HG03159 (cell line): ENCODE measurements around the gene PTGR3.
A peak's percentile ranks its signal among the peaks of the same experiment; 100 is the strongest.
"Not testable (repeated sequence)": the region's sequence is repeated elsewhere in the genome, so short reads cannot be mapped to it uniquely, and the experiment has no call there.

ENCODE experiments used
- ATAC-seq: cut with Tn5 transposase; IDR thresholded peaks from one replicate; pipeline ENCODE4 v1.9.1; 2021; ENCODE audit warnings: mild to moderate bottlenecking, moderate library complexity; ENCODE audit not compliant: unreplicated experiment

Gene PTGR3

GRCh38 chr18:75203416-75204268 is 5.3 kb downstream of the PTGR3 start:
- ATAC-seq = no peak

- no peak for ATAC-seq
Observed at GRCh38 chr18:75202696-75203365, 6.1 kb downstream of the PTGR3 start.

GRCh38 chr18:75201282-75202270 is 7.4 kb downstream of the PTGR3 start:
- no peak for ATAC-seq

GRCh38 chr18:75200605-75201280 is 8.2 kb downstream of the PTGR3 start:
- ATAC-seq = no peak

- ATAC-seq = no peak
Observed at GRCh38 chr18:75200071-75200470, 8.9 kb downstream of the PTGR3 start.

GRCh38 chr18:75199327-75199726 is 9.6 kb downstream of the PTGR3 start:
- no peak for ATAC-seq

GRCh38 chr18:75198036-75198435 is 10.9 kb downstream of the PTGR3 start:
- no peak for ATAC-seq

- ATAC-seq = no peak
Observed at GRCh38 chr18:75192899-75193298, 16.0 kb downstream of the PTGR3 start.

GRCh38 chr18:75189696-75190095 is 19.2 kb downstream of the PTGR3 start:
- no peak for ATAC-seq

GRCh38 chr18:75187702-75188101 is 21.2 kb downstream of the PTGR3 start:
- not testable (repeated sequence) for ATAC-seq

- no peak for ATAC-seq
Observed at GRCh38 chr18:75185460-75185859, 23.5 kb downstream of the PTGR3 start.

GRCh38 chr18:75183973-75184493 is 24.9 kb downstream of the PTGR3 start:
- ATAC-seq = no peak

GRCh38 chr18:75183524-75183923 is 25.4 kb downstream of the PTGR3 start:
- no peak for ATAC-seq

- ATAC-seq = no peak
Observed at GRCh38 chr18:75179819-75180600, 28.9 kb downstream of the PTGR3 start.

- ATAC-seq = no peak
Observed at GRCh38 chr18:75178376-75178775, 30.6 kb downstream of the PTGR3 start.

- no peak for ATAC-seq
Observed at GRCh38 chr18:75176849-75177248, 32.1 kb downstream of the PTGR3 start.

- ATAC-seq = no peak
Observed at GRCh38 chr18:75173738-75174137, 35.2 kb downstream of the PTGR3 start.

GRCh38 chr18:75173125-75173432 is 35.9 kb downstream of the PTGR3 start:
- peak; percentile 99 for ATAC-seq

GRCh38 chr18:75172299-75173124 is 36.4 kb downstream of the PTGR3 start:
- peak; percentile 18 for ATAC-seq
